Measurements from ENCODE around the gene ATP7B.
"Not testable (repeated sequence)": the region's sequence is repeated elsewhere in the genome, so short reads cannot be mapped to it uniquely, and the experiment has no call there.

Gene ATP7B

DNA sequence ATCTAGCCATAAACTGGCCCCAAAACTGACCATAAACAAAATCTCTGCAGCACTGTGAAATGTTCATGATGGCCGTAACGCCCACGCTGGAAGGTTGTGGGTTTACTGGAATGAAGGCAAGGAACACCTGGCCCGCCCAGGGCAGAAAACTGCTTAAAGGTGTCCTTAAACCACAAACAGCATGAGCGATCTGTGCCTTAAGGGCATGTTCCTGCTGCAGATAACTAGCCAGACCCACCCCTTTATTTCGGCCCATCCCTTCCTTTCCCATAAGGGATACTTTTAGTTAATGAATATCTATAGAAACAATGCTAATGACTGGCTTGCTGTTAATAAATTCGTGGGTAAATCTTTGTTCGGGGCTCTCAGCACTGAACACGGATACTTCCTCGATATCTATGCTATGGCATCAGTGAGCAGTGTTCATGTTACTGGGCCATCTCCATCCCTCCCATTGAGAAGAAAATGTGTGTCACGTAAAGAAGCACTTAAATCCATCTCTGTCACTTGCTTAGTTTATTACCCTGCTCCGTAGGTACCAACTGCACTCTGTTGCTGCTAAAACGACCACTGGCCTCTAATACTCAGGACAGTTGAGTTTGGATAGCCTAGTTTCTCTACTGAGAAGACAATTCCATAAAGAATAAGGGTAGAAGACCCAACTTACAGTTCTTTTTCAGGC lies 5.3 kb downstream of the ATP7B start:
- DNase-seq, result no peak

DNA sequence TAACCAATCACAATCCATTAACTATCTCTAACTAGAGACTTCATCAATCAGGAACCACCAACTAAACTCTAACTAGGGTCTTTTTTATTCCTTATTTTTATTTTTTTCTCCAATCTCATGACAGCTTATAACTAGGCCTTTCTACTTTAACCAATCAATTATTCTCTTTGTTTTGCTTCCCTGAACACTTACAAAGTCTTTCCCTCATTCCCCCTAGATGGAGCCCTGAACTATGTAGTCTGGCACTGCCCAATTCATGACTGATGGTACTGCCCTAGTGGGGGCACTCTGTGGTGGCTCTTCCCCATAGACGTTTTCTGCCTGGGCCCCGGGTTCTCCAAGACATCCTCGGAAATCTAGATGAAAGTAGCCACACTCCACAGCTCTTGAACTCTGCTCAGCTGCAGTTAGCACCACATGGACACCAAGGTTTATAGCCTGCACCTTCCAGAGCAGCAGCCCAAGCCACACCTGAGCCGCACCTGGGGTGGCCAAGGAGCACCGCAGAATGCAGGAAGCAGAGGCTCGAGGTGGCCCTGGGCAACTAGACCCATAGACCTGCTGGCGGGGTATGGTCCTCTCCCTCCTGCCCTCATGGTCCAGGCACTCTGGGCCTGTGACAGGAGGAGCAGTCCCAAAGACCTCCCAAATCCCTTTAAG lies 6.6 kb downstream of the ATP7B start:
- no peak for DNase-seq

GRCh38 chr13:52003541-52003940 lies 7.7 kb downstream of the ATP7B start:
- DNase-seq, result no peak

DNA sequence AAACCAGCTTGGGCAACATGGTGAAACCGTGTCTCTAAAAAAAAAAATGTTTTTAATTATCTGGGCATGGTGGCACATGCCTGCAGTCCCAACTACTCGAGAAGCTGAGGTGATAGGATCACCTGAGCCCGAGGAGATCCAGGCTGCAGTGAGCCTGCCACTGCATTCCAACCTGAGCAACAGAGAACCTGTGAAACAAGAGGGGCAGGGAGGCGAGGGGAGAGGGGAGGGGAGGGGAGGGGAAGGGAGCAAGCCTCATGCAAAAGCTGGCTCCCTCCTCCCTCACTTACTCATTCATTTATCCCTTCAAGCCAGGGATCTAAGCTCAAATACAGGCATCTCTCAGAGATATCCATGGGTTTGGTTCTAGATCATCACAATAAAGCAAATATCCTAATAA lies 8.9 kb downstream of the ATP7B start:
- DNase-seq, result no peak

GRCh38 chr13:52001120-52001731 lies 10.0 kb downstream of the ATP7B start:
- DNase-seq, result peak in 1 of 2 donors; percentile 36

DNA sequence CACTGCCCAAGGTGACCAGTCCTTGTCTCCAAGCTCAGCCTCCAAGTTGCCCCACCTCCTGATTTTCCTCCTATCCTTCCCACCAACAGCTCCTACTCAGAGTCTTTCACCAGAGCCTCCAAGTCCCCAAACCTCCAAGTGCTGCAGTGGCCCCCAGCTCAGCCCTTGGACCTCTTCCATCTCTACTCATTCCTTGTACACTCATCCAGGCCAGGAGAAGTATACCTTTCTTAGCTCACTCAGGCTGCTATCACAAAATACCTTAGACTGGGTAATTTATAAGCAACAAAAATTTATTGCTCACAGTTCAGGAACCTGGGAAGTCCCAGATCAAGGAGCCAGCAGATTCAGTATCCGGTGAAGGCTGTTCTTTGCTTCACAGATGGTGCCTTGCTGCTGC lies 11.3 kb downstream of the ATP7B start:
- DNase-seq, result no peak

DNA sequence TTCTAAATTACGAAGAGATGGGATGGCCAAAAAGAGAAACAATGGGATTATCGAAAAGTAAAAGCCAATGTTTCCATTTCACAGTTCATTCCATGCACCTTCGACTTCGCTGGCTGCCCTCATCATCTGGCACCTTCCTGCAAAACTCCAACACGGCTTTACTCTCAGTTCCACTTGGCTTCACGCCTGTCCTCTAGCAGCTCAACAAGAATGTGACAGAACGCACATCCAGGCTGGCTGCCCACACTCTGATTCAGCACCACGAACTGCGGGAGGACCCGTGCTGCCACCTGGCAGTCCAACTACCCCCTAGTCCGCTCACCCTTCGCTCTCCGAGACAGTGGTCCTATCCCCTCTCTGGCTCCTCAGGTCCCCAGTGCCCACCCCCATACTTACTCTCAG lies 11.7 kb downstream of the ATP7B start:
- no peak for DNase-seq

DNA sequence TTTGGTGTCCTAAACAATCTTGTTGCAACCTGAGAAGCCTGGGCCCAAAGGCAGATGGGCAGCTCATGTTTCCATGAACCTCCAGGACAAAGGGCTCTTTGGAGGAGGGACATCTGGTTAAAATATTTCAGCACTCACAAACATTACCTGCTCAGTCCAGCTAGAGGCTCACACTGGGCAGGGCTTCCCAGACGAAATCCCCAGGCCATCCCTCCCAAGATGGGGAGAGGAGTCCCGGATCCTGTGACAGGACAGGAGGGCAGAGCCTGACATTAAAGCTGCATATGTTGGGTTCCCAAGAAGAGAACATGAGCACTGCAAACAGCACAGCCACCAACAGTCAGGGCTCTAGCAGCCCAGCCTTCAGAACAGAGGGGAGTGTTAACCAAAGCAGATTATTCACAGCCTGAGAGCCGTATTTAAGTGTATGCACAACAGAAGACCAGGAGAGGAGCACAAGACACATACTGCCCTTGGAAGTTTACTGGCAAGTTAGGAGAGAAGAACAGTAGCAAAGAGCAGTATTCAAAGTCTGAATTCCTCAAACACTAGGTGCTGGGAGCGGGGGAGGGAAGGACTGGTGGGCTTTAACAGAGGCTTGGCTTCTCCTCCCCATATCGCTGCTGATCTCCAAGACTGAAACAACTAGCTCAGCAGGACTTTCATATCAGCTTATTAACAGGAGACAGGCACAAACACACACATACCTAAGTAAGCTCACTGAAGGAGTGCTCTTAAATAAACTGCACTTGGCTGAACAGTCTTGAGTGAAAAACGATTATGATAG lies 12.3 kb downstream of the ATP7B start:
- DNase-seq, result no peak

GRCh38 chr13:51997641-51998330 lies 13.5 kb downstream of the ATP7B start:
- DNase-seq, result no peak

DNA sequence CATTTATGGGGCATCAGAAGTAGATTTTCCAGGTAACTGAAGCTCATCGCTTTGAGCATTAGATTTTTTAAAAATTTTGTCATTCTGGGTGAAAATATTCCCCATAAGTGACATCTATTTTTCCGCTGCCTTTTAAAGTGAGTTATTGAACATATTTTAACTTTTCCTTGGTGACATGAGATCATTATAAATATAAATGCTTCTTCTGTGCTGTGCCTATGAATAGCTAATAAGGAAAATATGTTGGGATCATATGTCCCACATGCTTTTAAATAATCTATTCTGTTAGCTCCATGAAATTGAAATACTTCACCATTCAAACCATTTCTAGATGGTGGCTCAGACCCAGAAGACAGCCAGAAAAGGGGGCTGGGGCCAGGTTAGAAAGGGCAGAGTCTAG lies 14.1 kb downstream of the ATP7B start:
- DNase-seq, result no peak

DNA sequence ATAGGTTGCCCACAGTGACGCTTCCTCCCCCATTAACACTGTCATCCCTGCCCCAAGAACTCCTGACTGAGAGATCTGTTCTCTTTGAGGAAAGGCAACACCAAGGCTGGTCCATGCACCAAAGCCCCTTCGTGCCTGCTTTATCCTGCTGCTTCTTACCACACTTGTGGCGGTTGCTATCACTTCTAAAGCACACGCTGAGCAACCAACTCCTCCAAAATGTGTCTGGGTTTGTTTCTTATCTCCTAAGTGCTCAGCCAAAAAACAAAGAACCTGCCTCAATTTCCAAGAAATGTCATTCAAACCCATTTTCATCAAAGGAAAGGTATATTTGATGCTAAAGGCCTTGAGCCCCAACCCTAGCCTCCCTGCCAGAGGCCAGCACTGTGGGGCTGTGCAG lies 14.6 kb downstream of the ATP7B start:
- no peak for DNase-seq

GRCh38 chr13:51995677-51996551 lies 15.3 kb downstream of the ATP7B start:
- no peak for DNase-seq

GRCh38 chr13:51993713-51994112 lies 17.5 kb downstream of the ATP7B start:
- DNase-seq, result no peak

DNA sequence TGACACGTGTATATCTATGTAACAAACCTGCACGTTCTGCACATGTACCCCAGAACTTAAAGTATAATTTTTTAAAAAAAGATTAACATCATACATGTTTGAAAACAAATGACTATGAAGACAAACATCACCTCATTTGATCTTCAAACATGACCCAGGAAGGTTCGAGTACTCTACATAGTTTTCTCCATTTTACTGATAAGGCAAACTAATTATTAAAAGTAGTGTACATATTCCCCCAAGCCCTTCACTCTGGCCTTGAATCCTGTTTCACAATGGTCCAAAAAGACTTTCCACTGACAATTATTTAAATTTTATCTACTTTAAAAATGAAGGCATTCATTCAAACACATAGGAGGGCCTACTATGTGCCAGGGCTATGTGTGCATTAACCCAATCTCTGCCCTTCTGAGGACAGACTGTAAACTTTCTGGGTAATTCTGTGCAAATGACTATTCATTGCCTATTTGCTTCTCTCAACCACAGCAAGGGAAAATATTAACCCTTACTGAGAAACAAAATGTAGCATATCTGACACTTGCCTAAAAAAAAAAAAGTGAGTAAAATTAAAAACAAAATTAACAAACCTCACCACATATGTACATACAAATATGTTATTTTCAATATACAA lies 22.1 kb downstream of the ATP7B start:
- no peak for DNase-seq

GRCh38 chr13:51984904-51985303 lies 26.3 kb downstream of the ATP7B start:
- not testable (repeated sequence) for DNase-seq

GRCh38 chr13:51983292-51983691 lies 28.0 kb downstream of the ATP7B start:
- not testable (repeated sequence) for DNase-seq

GRCh38 chr13:51981355-51981754 lies 29.9 kb downstream of the ATP7B start:
- DNase-seq, result no peak

- DNase-seq, result no peak
Measured at GRCh38 chr13:51980908-51981307, 30.3 kb downstream of the ATP7B start.

DNA sequence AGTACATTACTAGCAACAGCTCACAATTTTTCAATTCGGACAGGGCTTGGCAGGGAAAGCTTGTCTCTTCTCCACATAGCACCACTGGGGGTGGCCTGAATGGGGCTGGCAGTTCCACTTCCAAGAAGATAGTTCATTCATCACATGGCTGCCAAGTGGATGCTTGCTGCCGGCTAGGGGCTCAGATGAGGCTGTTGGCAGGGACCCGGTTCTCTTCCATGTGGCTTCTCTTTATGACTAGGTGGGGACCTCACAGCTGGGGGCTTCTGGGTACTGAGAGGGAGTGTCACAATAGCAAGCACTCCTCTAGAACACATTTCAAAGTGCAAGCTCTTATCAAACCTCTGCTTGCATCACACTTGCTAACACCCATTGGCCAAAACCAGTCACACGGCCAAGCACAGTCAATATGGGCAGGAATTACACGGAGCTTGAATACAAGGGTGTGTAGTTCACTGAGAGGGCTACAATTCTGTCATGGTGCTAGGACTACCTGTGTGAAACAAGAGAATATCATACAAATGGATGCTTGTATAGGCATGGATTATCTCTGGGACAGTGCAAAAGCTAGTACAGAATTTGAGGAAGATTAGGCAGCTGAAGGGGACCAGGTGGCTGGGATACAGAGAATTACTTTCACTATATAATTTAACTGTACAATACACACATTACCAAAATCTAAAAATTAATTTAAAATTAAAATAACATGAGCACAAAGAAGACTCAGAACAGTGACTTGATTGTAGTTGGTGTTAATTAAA lies 32.3 kb downstream of the ATP7B start:
- DNase-seq, result no peak

DNA sequence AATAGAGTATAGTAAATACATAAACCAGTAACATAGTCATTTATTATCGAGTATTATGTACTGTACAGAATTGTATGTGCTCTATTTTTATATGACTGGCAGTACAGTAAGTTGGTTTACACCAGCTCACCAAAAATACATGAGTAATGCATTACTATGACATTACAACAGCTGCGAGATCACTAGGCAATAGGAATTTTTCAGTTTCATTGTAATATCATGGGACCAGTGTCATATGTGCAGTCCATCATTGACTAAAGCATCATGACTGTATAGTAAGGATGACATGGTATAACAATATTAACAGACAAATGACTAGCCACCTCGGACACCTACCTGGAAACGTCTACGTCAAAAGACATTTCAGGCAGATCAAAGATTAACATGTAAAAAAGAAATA lies 33.6 kb downstream of the ATP7B start:
- DNase-seq, result no peak

DNA sequence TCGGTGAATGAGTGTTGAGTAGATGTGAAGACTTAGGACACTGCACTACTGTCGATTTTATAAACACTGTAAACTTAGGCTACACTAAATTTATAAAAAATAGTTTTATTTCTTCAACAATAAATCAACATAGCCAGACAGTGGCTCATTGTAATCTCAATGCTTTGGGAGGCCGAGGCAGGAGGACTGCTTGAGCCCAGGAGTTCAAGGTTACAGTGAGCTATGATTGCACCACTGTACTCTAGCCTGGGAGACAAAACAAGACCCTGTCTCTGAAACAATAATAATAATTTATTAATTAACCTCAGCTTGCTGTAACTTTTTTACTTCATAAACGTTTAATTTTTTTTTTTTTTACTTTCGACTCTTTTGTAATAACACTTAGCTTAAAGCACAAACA lies 34.4 kb downstream of the ATP7B start:
- DNase-seq, result no peak
